Fibroblast of upper back skin (primary cell): ENCODE measurements around the gene ST8SIA1.
"Not testable (repeated sequence)": the region's sequence is repeated elsewhere in the genome, so short reads cannot be mapped to it uniquely, and the experiment has no call there.

Source experiments
- DNase-seq: peaks from one replicate; pipeline ENCODE4 v3.0.0-alpha.2; 2013

The ST8SIA1 gene

DNA sequence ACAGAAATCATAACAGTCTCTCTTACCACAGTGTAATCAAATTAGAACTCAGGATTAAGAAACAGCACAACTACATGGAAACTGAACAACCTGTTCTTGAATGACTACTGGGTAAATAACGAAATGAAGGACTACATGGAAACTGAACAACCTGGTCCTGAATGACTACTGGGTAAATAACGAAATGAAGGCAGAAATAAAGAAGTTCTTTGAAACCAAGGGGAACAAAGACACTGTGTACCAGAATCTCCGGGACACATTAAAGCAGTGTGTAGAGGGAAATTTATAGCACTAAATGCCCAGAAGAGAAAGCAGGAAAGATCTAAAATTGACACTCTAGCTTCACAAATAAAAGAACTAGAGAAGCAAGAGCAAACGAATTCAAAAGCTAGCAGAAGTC is 185.2 kb downstream of the ST8SIA1 start:
- DNase-seq, result not testable (repeated sequence)

DNA sequence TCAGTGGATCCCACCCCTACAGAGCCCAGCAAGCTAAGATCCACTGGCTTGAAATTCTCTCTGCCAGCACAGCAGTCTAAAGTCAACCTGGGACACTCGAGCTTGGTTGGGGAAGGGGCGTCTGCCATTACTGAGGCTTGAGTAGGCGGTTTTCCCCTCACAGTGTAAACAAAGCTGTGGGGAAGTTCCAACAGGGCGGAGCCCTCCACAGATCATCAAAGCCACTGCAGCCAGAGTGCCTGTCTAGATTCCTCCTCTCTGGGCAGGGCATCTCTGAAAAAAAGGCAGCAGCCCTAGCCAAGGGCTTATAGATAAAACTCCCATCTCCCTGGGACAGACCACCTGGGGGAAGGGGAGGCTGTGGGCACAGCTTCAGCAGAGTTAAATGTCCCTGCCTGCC is 187.8 kb downstream of the ST8SIA1 start:
- not testable (repeated sequence) for DNase-seq
